HepG2 (cell line): ENCODE data around the gene DDAH1. TPM values are rescaled to one million over a fixed set of nuclear protein-coding genes. Genes with fewer than 3 reads are reported as not detected.

ENCODE experiments used
- ATAC-seq: fragments of 200-7000 bp; cut with Tn5 transposase; 3 replicates; pipeline ENCODE4 v1.9.1; 2020; ENCODE audit warnings: mild to moderate bottlenecking, moderate library complexity
- BruUV-seq: library from RNA; stranded (reverse); fragments of 400-500 nt; replicated peaks from 2 replicates; lab custom pipeline; 2021; lab: Mats Ljungman, UMichigan
- CTCF ChIA-PET: fragments of 300-600 bp; formaldehyde crosslinking; extraction: SDS; loops from one replicate; lab custom pipeline; 2021; ENCODE audit warnings: low total read pairs, inconsistent platforms, low intra/inter-chr PET ratio; lab: Yijun Ruan, JAX
- POLR2A ChIA-PET: fragments of 350-600 bp; sonication (Branson Sonifier 250); formaldehyde crosslinking; loops from one replicate; lab custom pipeline; 2020; ENCODE audit warnings: antibody characterized with exemption, inconsistent platforms; lab: Yijun Ruan, JAX
- DNase-seq: peaks from one replicate; pipeline ENCODE4 v3.0.0-alpha.2; 2015; ENCODE audit warnings: low spot score
- FAIRE-seq: peaks from 3 replicates; lab custom pipeline; 2011; peaks lifted over from hg19 to GRCh38; lab: Jason Lieb, UNC
- H2AFZ ChIP-seq: one replicate; pipeline ENCODE4 v1.6.1; 2011; ENCODE audit warnings: low read length, inconsistent platforms
- H3K27ac ChIP-seq: fragments of 300-600 bp; 3 replicates; pipeline ENCODE4 v1.8.0; 2011; ENCODE audit warnings: mixed run types, mild to moderate bottlenecking, mixed read lengths, low read length, inconsistent platforms; ENCODE audit not compliant: insufficient read depth; ENCODE audit errors: extremely low read length
- H3K27me3 ChIP-seq, 2 experiments: fragments of 200-600 bp in 1 of 2; 2 replicates in 1 of 2; 3 replicates in 1 of 2; pipeline versions ENCODE4 v1.6.0 to v1.8.0; 2011; ENCODE audit warnings: low read length in 2 of 2, mild to moderate bottlenecking in 2 of 2, moderate library complexity in 2 of 2, inconsistent platforms in 1 of 2; ENCODE audit not compliant: insufficient read depth in 2 of 2, control insufficient read depth in 1 of 2
- H3K36me3 ChIP-seq, 2 experiments: fragments of 200-600 bp in 1 of 2; replicated peaks in 1 of 2; 2 replicates in 1 of 2; 3 replicates in 1 of 2; pipeline versions ENCODE4 v1.5.1 to v1.8.0; 2011; ENCODE audit warnings: low read length in 2 of 2, inconsistent platforms in 1 of 2; ENCODE audit not compliant: insufficient read depth in 2 of 2, control insufficient read depth in 1 of 2
- H3K4me1 ChIP-seq: 2 replicates; pipeline ENCODE4 v1.5.1; 2012; ENCODE audit warnings: low read length, inconsistent platforms; ENCODE audit not compliant: insufficient read depth
- H3K4me2 ChIP-seq: 2 replicates; pipeline ENCODE4 v1.6.0; 2011; ENCODE audit warnings: low read depth, low read length, inconsistent platforms
- H3K4me3 ChIP-seq, 3 experiments: fragments of 200-600 bp in 1 of 3; sonication (generic), shearing (Covaris generic) in 1 of 3; replicated peaks in 1 of 3; 2 replicates each; pipeline ENCODE4 v1.5.1; 2011 to 2016; ENCODE audit warnings: low read length in 3 of 3, inconsistent platforms in 2 of 3, low read depth in 2 of 3, mild to moderate bottlenecking in 2 of 3, control low read depth in 1 of 3, mixed read lengths in 1 of 3; ENCODE audit not compliant: insufficient read depth in 1 of 3
- H3K79me2 ChIP-seq: one replicate; pipeline ENCODE4 v1.6.1; 2011; ENCODE audit warnings: low read length, inconsistent platforms; ENCODE audit not compliant: insufficient read depth
- H3K9ac ChIP-seq: 2 replicates; pipeline ENCODE4 v1.6.0; 2011; ENCODE audit warnings: mild to moderate bottlenecking, low read depth, low read length, inconsistent platforms; ENCODE audit not compliant: insufficient read depth
- H3K9me3 ChIP-seq: 2 replicates; pipeline ENCODE4 v1.5.1; 2012; ENCODE audit warnings: mild to moderate bottlenecking, low read length
- H4K20me1 ChIP-seq: 2 replicates; pipeline ENCODE4 v1.6.0; 2011; ENCODE audit warnings: inconsistent platforms, mild to moderate bottlenecking, low read length, moderate library complexity; ENCODE audit not compliant: insufficient read depth
- AKAP8 ChIP-seq: sonication (generic); formaldehyde crosslinking; IDR thresholded peaks from 2 replicates; pipeline ENCODE4 v1.5.1; 2020; ENCODE audit warnings: mild to moderate bottlenecking, missing genetic modification reagents
- ARNT2 ChIP-seq: sonication (generic); formaldehyde crosslinking; IDR thresholded peaks from 2 replicates; pipeline ENCODE4 v1.8.0; 2022; ENCODE audit warnings: mild to moderate bottlenecking, low read depth, missing genetic modification reagents, moderate library complexity
- BRD4 ChIP-seq: sonication (generic); formaldehyde crosslinking; IDR thresholded peaks from 2 replicates; pipeline ENCODE4 v1.4.0; 2020; ENCODE audit warnings: missing genetic modification reagents
- CREB3 ChIP-seq: sonication (generic); formaldehyde crosslinking; IDR thresholded peaks from 2 replicates; pipeline ENCODE4 v1.5.0; 2020; ENCODE audit warnings: missing genetic modification reagents
- CSRNP1 ChIP-seq: sonication (generic); formaldehyde crosslinking; IDR thresholded peaks from 2 replicates; pipeline ENCODE4 v1.8.1; 2023; ENCODE audit warnings: mild to moderate bottlenecking, missing genetic modification reagents
- ELF4 ChIP-seq: sonication (generic); formaldehyde crosslinking; IDR thresholded peaks from 2 replicates; pipeline ENCODE4 v1.5.0; 2020; ENCODE audit warnings: missing genetic modification reagents, mild to moderate bottlenecking, moderate library complexity, borderline replicate concordance
- KAT7 ChIP-seq: IDR thresholded peaks from 2 replicates; pipeline ENCODE4 v1.6.1; 2018; ENCODE audit warnings: borderline replicate concordance, missing compliant biosample characterization
- MXD3 ChIP-seq: IDR thresholded peaks from 2 replicates; pipeline ENCODE4 v1.6.1; 2016; ENCODE audit warnings: mild to moderate bottlenecking, missing biosample characterization, missing genetic modification reagents
- SIN3A ChIP-seq: IDR thresholded peaks from 2 replicates; pipeline ENCODE4 v1.6.1; 2011; ENCODE audit warnings: low read depth, mild to moderate bottlenecking, control low read depth, low read length, borderline replicate concordance
- STAG1 ChIP-seq: sonication (generic); formaldehyde crosslinking; IDR thresholded peaks from 2 replicates; pipeline ENCODE4 v1.4.0; 2020; ENCODE audit warnings: missing genetic modification reagents
- ZMYM2 ChIP-seq: sonication (generic); formaldehyde crosslinking; IDR thresholded peaks from 2 replicates; pipeline ENCODE4 v1.8.0; 2022; ENCODE audit warnings: mild to moderate bottlenecking, missing genetic modification reagents
- ZNF292 ChIP-seq: sonication (generic); formaldehyde crosslinking; IDR thresholded peaks from 2 replicates; pipeline ENCODE4 v1.8.1; 2022; ENCODE audit warnings: mild to moderate bottlenecking, low read depth, missing genetic modification reagents, borderline replicate concordance
- ZNF33B ChIP-seq: sonication (generic); formaldehyde crosslinking; IDR thresholded peaks from 2 replicates; pipeline ENCODE4 v1.5.1; 2020; ENCODE audit warnings: mild to moderate bottlenecking, missing genetic modification reagents
- ZNF350 ChIP-seq: sonication (generic); formaldehyde crosslinking; IDR thresholded peaks from 2 replicates; pipeline ENCODE4 v1.4.0; 2020; ENCODE audit warnings: mild to moderate bottlenecking, low read depth, missing genetic modification reagents, borderline replicate concordance
- ZNF430 ChIP-seq: sonication (generic); formaldehyde crosslinking; IDR thresholded peaks from 2 replicates; pipeline ENCODE4 v1.9.0; 2021; ENCODE audit warnings: mild to moderate bottlenecking, missing genetic modification reagents
- ZNF710 ChIP-seq: sonication (generic); formaldehyde crosslinking; IDR thresholded peaks from 2 replicates; pipeline ENCODE4 v1.5.0; 2020; ENCODE audit warnings: mild to moderate bottlenecking, missing genetic modification reagents, borderline replicate concordance
- ZSCAN25 ChIP-seq: sonication (generic); formaldehyde crosslinking; IDR thresholded peaks from 2 replicates; pipeline ENCODE4 v1.8.0; 2022; ENCODE audit warnings: mild to moderate bottlenecking, missing genetic modification reagents
- WGBS: methylation state at CpG from one replicate; pipeline ENCODE4 v1.1.6; 2017; ENCODE audit warnings: low lambda C conversion rate; 5-methylcytosine and 5-hydroxymethylcytosine counted together
- in situ Hi-C: cut with HindIII; loops from 2 replicates; pipeline ENCODE4 v1.10.0; 2017; ENCODE audit warnings: low pct_unique_long_range_greater_than_20kb; ENCODE audit not compliant: extremely low pct_ligation_motif_present
- intact Hi-C: fragments of 100-400 bp; cut with micrococcal nuclease; formaldehyde crosslinking; loops from one replicate; pipeline ENCODE4 v1.10.0; 2022; ENCODE audit not compliant: unreplicated experiment
- polyA plus RNA-seq, 8 experiments: library from polyadenylated mRNA; depleted of rRNA in 3 of 8; stranded (reverse) in 7 of 8; unstranded in 1 of 8; fragments of >200 nt; fragmentation: Illumina TruSeq in 4 of 8; extraction: Trizol in 4 of 8; gene quantifications; 2 replicates each; pipeline versions ENCODE4 v1.2.1 to v1.2.3, GENCODE V29; 2011 to 2016; ENCODE audit warnings: low read depth in 4 of 8, missing spikeins in 1 of 8, mixed read lengths in 1 of 8; ENCODE audit not compliant: insufficient read depth in 1 of 8
- total RNA-seq, 5 experiments: library from RNA; depleted of rRNA; stranded (reverse); fragments of >200 nt; fragmentation: Illumina TruSeq; extraction: Trizol; gene quantifications; 2 replicates each; pipeline ENCODE4 v1.2.3, GENCODE V29; 2016; ENCODE audit warnings: low read depth in 1 of 5

Gene DDAH1
- total and polyA plus RNA-seq, 2 of the 13 experiments (the other 11 are each of a cell fraction or from before 2014, with no cell fraction given): 39.7 to 64.4 TPM

- POLR2A ChIA-PET: interaction anchor here (0.9 to 2.2 kb wide), 4 partner anchors 39 to 187 kb away, joined by 3 to 6 read pairs (median 4); partner anchors contain the start of gene BCL10
- peak; percentile 4 for DNase-seq
- CTCF ChIA-PET: no interaction called here
- Histone ChIP-seq H3K27ac (peak overlapping the region; percentile 83), H3K9me3 (no peaks in the 10 kb centered on the region), H3K4me2 (peak overlapping the region; percentile 82), H2AFZ (no peak overlapping the region), H3K9ac (peak overlapping the region; percentile 84), H4K20me1 (peaks cover 6% of the 10 kb centered on the region; the same call in 1 of the 2 replicates), H3K4me1 (peaks cover 56% of the 10 kb centered on the region), H3K27me3 (no peaks in the 10 kb centered on the region; a peak in 2 of 5 replicates), H3K36me3 (no peaks in the 10 kb centered on the region), H3K4me3 (peak overlapping the region; percentile 89 to 93 (median 93)), H3K79me2 (peaks cover 56% of the 10 kb centered on the region)
- peak; percentile 36 for ATAC-seq
- BruUV-seq: no TSS peak
- intact Hi-C loops (loop anchor here (1.0 to 10.0 kb wide), 4 partner anchors 49 to 137 kb away; partner anchors contain the start of gene CCN1), in situ Hi-C loops (loop anchor here (10.0 kb wide), 1 partner anchor 139 kb away; no protein-coding TSS in a partner anchor)
- no peak for FAIRE-seq
- under 1% methylated on average over 9 of the region's 26 CpGs for WGBS
- TF ChIP-seq BRD4 (CRISPR knock-in tag): 0 out of 2 replicates have a peak, but pooled peaks have one; percentile 8
- 0 out of 2 replicates have a peak, but pooled peaks have one; percentile 20 for TF ChIP-seq ZNF710 (CRISPR knock-in tag)
- TF ChIP-seq MXD3 (CRISPR knock-in tag): 0 out of 2 replicates have a peak, but pooled peaks have one; percentile 9
- TF ChIP-seq ZMYM2 (CRISPR knock-in tag): no peak
- 0 out of 2 replicates have a peak, but pooled peaks have one; percentile 2 for TF ChIP-seq ZSCAN25 (CRISPR knock-in tag)
- peak; percentile 4; the same call in 1 of the 2 replicates for TF ChIP-seq SIN3A
- TF ChIP-seq CSRNP1 (CRISPR knock-in tag): peak; percentile 4; the same call in 1 of the 2 replicates
- TF ChIP-seq ZNF292 (CRISPR knock-in tag): 0 out of 2 replicates have a peak, but pooled peaks have one; percentile 34
- TF ChIP-seq CREB3 (CRISPR knock-in tag): no peak
- TF ChIP-seq ZNF33B (CRISPR knock-in tag): no peak
- 0 out of 2 replicates have a peak, but pooled peaks have one; percentile 4 for TF ChIP-seq AKAP8
- TF ChIP-seq ARNT2 (CRISPR knock-in tag): no peak
- peak; percentile 72; the same call in 1 of the 2 replicates for TF ChIP-seq ELF4
- TF ChIP-seq KAT7 (CRISPR knock-in tag): 0 out of 2 replicates have a peak, but pooled peaks have one; percentile 17
- 0 out of 2 replicates have a peak, but pooled peaks have one; percentile 47 for TF ChIP-seq ZNF350 (CRISPR knock-in tag)
- peak; percentile 5; the same call in 1 of the 2 replicates for TF ChIP-seq STAG1 (CRISPR knock-in tag)
- TF ChIP-seq ZNF430 (CRISPR knock-in tag): peak; percentile 18; the same call in 1 of the 2 replicates
These were observed 1.0 kb downstream of the DDAH1 start for GRCh38 chr1:85463731-85464496.
